B cell (primary cell): Measurements from ENCODE around the gene KRTAP4-3.

Experiments used
- EZH2 ChIP-seq: IDR thresholded peaks from 2 replicates; pipeline ENCODE4 v1.6.1; 2012; ENCODE audit warnings: borderline replicate concordance, low read depth, mild to moderate bottlenecking, moderate library complexity, low read length; ENCODE audit not compliant: insufficient read depth, poor library complexity, severe bottlenecking
- TF ChIP-seq, protein P1 (sequence below): fragments of 200-600 bp; IDR thresholded peaks from one replicate; pipeline ENCODE4 v1.8.0; 2022; ENCODE audit warnings: antibody characterized with exemption, mild to moderate bottlenecking

DNA sequence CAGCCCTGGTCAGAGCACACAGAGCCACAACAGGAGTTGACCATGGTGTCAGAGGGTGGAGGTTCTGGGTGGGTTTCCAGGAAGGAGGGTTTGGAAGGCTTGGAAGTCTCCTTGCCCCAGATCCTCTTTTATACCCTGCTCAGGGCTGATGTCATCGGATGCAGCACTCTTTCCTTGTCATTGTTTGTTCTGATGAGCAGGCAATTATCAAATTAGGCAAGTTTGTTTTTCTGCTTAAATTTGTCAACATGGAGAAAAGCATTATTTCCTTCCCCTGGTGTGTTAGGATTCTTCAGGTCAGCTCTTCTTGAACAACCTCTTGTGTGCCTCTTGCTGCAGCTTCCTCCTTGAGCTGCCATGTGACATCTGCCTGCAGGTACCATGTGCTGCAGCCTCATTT, 7.4 kb downstream of the KRTAP4-3 start, which contains the start of gene KRTAP4-4:
- TF ChIP-seq, protein P1, sequence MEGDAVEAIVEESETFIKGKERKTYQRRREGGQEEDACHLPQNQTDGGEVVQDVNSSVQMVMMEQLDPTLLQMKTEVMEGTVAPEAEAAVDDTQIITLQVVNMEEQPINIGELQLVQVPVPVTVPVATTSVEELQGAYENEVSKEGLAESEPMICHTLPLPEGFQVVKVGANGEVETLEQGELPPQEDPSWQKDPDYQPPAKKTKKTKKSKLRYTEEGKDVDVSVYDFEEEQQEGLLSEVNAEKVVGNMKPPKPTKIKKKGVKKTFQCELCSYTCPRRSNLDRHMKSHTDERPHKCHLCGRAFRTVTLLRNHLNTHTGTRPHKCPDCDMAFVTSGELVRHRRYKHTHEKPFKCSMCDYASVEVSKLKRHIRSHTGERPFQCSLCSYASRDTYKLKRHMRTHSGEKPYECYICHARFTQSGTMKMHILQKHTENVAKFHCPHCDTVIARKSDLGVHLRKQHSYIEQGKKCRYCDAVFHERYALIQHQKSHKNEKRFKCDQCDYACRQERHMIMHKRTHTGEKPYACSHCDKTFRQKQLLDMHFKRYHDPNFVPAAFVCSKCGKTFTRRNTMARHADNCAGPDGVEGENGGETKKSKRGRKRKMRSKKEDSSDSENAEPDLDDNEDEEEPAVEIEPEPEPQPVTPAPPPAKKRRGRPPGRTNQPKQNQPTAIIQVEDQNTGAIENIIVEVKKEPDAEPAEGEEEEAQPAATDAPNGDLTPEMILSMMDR = no peak
- TF ChIP-seq EZH2 = no peak
